Keratinocyte (primary cell): Measurements from ENCODE around the gene MRPS18B.

Experiments used
- CTCF ChIP-seq, 3 experiments: IDR thresholded peaks in 1 of 3; conservative IDR thresholded peaks in 1 of 3; optimal IDR thresholded peaks in 1 of 3; 2 replicates in 2 of 3; 3 replicates in 1 of 3; pipeline versions ENCODE3 to v1.5.1; 2011; ENCODE audit warnings: low read length in 3 of 3, mild to moderate bottlenecking in 3 of 3, moderate library complexity in 2 of 3, control low read depth in 1 of 3, inconsistent platforms in 1 of 3; ENCODE audit not compliant: insufficient read depth in 2 of 3; ENCODE audit errors: extremely low read depth in 1 of 3
- EZH2 ChIP-seq: IDR thresholded peaks from one replicate; pipeline ENCODE4 v1.6.1; 2012; ENCODE audit warnings: inconsistent platforms, mild to moderate bottlenecking, low read length, moderate library complexity

- TF ChIP-seq CTCF (optimal IDR thresholded peaks at IDR 0.05 in 1 of 3, IDR thresholded peaks at IDR 0.05 in 1 of 3, conservative IDR thresholded peaks at IDR 0.05 in 1 of 3; ENCODE audit: extremely low read depth in 1 of 3, insufficient read depth in 2 of 3, low read length in 3 of 3) (no peak), EZH2 (no peak)
Measured at GRCh38 chr6:30583921-30584320, 33.7 kb upstream of the MRPS18B start.
